Upper lobe of right lung (tissue), 1 donor: ENCODE data around the gene FCRL5. TPM values are rescaled to one million over a fixed set of nuclear protein-coding genes. Genes with fewer than 3 reads are reported as not detected.

Experiments used
- ATAC-seq: fragments of 200-7000 bp; cut with Tn5 transposase; one replicate; pipeline ENCODE4 v1.9.1; 2020; ENCODE audit warnings: mild to moderate bottlenecking, moderate library complexity
- DNase-seq: peaks from one replicate; pipeline ENCODE4 v3.0.0-alpha.2; 2020
- H3K27ac ChIP-seq: fragments of 200-600 bp; one replicate; pipeline ENCODE4 v1.8.0; 2022
- H3K27me3 ChIP-seq: fragments of 200-600 bp; one replicate; pipeline ENCODE4 v1.8.0; 2022; ENCODE audit warnings: mild to moderate bottlenecking
- H3K36me3 ChIP-seq: fragments of 200-600 bp; one replicate; pipeline ENCODE4 v1.8.0; 2022
- H3K4me1 ChIP-seq: fragments of 200-600 bp; one replicate; pipeline ENCODE4 v1.8.0; 2022
- H3K4me3 ChIP-seq: fragments of 200-600 bp; one replicate; pipeline ENCODE4 v1.8.0; 2022; ENCODE audit warnings: mild to moderate bottlenecking
- H3K9me3 ChIP-seq: fragments of 200-600 bp; one replicate; pipeline ENCODE4 v1.8.0; 2022
- intact Hi-C: fragments of 100-400 bp; cut with DNase I; formaldehyde crosslinking; loops from one replicate; pipeline ENCODE4 v1.11.0; 2022
- total RNA-seq: library from RNA; stranded (reverse); fragmentation: NEBNext Ultra II Directional; extraction: Animal tissue kit (Norgen Biotek cat#: 25700); gene quantifications from one replicate; pipeline ENCODE4 v1.2.1, GENCODE V29; 2021
- TF ChIP-seq, protein P1 (sequence below): fragments of 200-600 bp; IDR thresholded peaks from one replicate; pipeline ENCODE4 v1.8.0; 2022; ENCODE audit warnings: antibody characterized with exemption
- donor health status: DM: no; HTN: yes; CAD: no; lungs with severe emphysema.

Gene FCRL5
- total RNA-seq, 1 donor from 2014 or later = 0.93 TPM

DNA sequence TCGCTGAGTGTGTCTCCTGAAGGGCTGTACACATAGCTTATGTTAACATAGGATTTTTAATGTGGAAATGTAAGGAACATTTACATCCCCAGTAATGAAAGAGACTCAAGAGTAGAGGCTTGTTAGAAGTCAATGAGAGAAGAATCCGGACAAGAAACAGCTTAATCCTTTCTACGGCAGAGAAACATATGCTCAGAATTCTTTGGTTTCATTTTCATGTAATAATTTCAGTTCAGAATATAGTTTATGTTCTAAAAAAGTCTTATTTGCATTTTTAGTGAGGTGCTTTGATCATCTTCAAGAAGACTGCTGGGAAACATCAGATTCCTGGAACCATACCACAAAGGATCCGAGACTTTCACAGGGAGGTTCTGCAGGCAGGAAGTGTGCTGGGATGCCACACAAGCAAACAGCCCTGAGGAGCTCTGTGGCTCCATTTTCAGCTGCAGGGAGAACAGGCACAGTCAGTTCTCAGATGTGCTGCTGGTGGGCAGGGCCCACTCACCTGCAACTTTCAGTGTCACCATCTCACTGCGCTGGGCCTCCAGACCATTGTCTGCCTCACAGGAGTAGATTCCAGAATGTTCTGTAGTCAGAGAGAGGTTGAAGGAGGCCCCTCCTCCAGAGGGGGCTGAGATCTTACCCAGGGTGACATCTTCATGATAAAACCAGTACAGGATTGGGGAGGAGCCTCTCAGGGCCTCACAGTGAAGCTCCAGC, 28.4 kb downstream of the FCRL5 start:
- ATAC-seq (no peak), DNase-seq (no peak)
- Histone ChIP-seq H3K4me1 (no peaks in the 10 kb centered on the region), H3K27ac (no peak overlapping the region), H3K36me3 (no peaks in the 10 kb centered on the region), H3K9me3 (no peaks in the 10 kb centered on the region), H3K27me3 (no peaks in the 10 kb centered on the region), H3K4me3 (no peak overlapping the region)
- TF ChIP-seq, protein P1, sequence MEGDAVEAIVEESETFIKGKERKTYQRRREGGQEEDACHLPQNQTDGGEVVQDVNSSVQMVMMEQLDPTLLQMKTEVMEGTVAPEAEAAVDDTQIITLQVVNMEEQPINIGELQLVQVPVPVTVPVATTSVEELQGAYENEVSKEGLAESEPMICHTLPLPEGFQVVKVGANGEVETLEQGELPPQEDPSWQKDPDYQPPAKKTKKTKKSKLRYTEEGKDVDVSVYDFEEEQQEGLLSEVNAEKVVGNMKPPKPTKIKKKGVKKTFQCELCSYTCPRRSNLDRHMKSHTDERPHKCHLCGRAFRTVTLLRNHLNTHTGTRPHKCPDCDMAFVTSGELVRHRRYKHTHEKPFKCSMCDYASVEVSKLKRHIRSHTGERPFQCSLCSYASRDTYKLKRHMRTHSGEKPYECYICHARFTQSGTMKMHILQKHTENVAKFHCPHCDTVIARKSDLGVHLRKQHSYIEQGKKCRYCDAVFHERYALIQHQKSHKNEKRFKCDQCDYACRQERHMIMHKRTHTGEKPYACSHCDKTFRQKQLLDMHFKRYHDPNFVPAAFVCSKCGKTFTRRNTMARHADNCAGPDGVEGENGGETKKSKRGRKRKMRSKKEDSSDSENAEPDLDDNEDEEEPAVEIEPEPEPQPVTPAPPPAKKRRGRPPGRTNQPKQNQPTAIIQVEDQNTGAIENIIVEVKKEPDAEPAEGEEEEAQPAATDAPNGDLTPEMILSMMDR = no peak
- intact Hi-C loops = no loop called here

- TF ChIP-seq, protein P1 = no peak
- no peak for DNase-seq
- Histone ChIP-seq H3K4me1 (no peaks in the 10 kb centered on the region), H3K36me3 (no peaks in the 10 kb centered on the region), H3K4me3 (no peak overlapping the region), H3K9me3 (no peaks in the 10 kb centered on the region), H3K27me3 (no peaks in the 10 kb centered on the region), H3K27ac (no peak overlapping the region)
- intact Hi-C loops = no loop called here
- ATAC-seq = no peak
These were observed 31.3 kb downstream of the FCRL5 start for GRCh38 chr1:157521056-157521455.

GRCh38 chr1:157520386-157520935, 31.9 kb downstream of the FCRL5 start:
- DNase-seq = no peak
- ATAC-seq = no peak
- Histone ChIP-seq H3K9me3 (no peaks in the 10 kb centered on the region), H3K4me3 (no peak overlapping the region), H3K4me1 (no peaks in the 10 kb centered on the region), H3K36me3 (no peaks in the 10 kb centered on the region), H3K27me3 (no peaks in the 10 kb centered on the region), H3K27ac (no peak overlapping the region)
- TF ChIP-seq, protein P1 = no peak
- intact Hi-C loops = no loop called here

GRCh38 chr1:157519451-157519850, 32.9 kb downstream of the FCRL5 start:
- intact Hi-C loops = no loop called here
- no peaks in the 10 kb centered on the region for H3K4me1 ChIP-seq
- no peaks in the 10 kb centered on the region for H3K36me3 ChIP-seq
- TF ChIP-seq, protein P1 = no peak
- no peaks in the 10 kb centered on the region for H3K27me3 ChIP-seq
- DNase-seq (no peak), ATAC-seq (no peak)
- no peak overlapping the region for H3K27ac ChIP-seq
- H3K4me3 ChIP-seq = no peak overlapping the region
- H3K9me3 ChIP-seq = no peaks in the 10 kb centered on the region

DNA sequence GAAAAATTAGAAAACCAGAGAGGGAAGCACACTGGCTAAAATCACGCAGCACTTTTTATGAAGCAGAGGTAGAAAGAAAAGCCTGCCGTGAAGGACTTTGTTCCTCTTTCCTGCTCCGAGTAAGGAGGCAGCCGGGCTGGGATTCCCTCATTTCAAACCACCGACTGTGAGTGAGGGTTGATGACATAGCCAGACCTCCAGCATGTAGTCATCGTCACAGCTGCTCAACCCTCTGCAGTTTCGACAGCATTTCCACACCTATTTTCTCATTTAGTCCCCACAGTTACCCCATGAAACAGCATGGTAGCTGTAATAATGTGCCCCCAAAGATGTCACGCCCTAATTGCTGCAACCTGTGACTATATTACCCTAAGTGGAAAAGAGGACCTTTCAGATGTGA, 35.3 kb downstream of the FCRL5 start:
- no peak overlapping the region for H3K27ac ChIP-seq
- no peak for ATAC-seq
- intact Hi-C loops = no loop called here

More for the DNA sequence above, 35.3 kb downstream of the FCRL5 start:
- DNase-seq = no peak
- Histone ChIP-seq H3K4me3 (no peak overlapping the region), H3K36me3 (no peaks in the 10 kb centered on the region), H3K27me3 (no peaks in the 10 kb centered on the region), H3K4me1 (no peaks in the 10 kb centered on the region), H3K9me3 (no peaks in the 10 kb centered on the region)
- TF ChIP-seq, protein P1 = no peak
